Measurements from ENCODE around the gene SHC4. TPM values are rescaled to one million over a fixed set of nuclear protein-coding genes. Genes with fewer than 3 reads are reported as not detected.

SHC4 gene
- total and polyA plus RNA-seq, 2 of the 8 experiments (the other 6 are each of a cell fraction or from before 2014, with no cell fraction given) = 0.15 to 0.30 TPM

DNA sequence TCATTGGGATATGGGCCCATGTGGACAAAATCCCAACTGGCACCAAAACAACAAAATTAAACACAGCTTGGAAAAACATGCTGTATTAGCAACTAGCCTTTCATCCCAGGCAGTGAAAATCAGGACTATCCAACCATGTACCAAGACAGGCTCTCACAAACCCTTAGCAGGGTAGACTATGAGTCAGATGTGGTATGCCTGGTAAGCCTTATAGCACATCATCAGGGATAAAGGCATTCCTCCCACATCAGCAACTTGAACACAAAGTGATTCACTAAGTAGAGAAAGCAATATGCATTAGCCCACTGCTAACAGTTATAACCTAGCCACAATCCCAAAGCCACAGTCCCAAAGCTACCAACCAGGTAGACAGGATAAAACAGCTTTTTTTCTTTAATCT, 160.9 kb downstream of the SHC4 start (continued):
- TF ChIP-seq SAP30 (IDR thresholded peaks at IDR 0.05; ENCODE audit: insufficient read depth, insufficient replicate concordance, low read length) (no peak), ASH2L (IDR thresholded peaks at IDR 0.05; ENCODE audit: low read length) (no peak), RNF2 (IDR thresholded peaks at IDR 0.05; ENCODE audit: borderline replicate concordance, low read depth, low read length, missing control alignments, poor library complexity, severe bottlenecking) (no peak)
